HepG2 (cell line): ENCODE measurements around the gene GAS2L1. TPM values are rescaled to one million over a fixed set of nuclear protein-coding genes. Genes with fewer than 3 reads are reported as not detected.

Experiments
- DBP ChIP-seq: sonication (generic); formaldehyde crosslinking; IDR thresholded peaks from 2 replicates; pipeline ENCODE4 v1.4.0; 2020; ENCODE audit warnings: missing genetic modification reagents; ENCODE audit errors: not compliant biosample characterization
- FOXA1 ChIP-seq, 2 experiments: fragments of 450-650 bp in 1 of 2; sonication (generic) in 1 of 2; formaldehyde crosslinking in 1 of 2; IDR thresholded peaks; 2 replicates each; pipeline versions ENCODE4 v1.4.0 to v1.6.1; 2016 to 2020; ENCODE audit warnings: missing genetic modification reagents in 1 of 2
- FOXK2 ChIP-seq: fragments of 450-650 bp; IDR thresholded peaks from 2 replicates; pipeline ENCODE4 v1.6.1; 2016
- GTF2F1 ChIP-seq: fragments of 150-350 bp; IDR thresholded peaks from 2 replicates; pipeline ENCODE4 v1.6.1; 2014; ENCODE audit warnings: low read length
- HOXA5 ChIP-seq: sonication (generic); formaldehyde crosslinking; IDR thresholded peaks from 2 replicates; pipeline ENCODE4 v1.4.0; 2020; ENCODE audit warnings: missing genetic modification reagents
- IKZF4 ChIP-seq: sonication (generic); formaldehyde crosslinking; IDR thresholded peaks from 2 replicates; pipeline ENCODE4 v1.5.1; 2020; ENCODE audit warnings: borderline replicate concordance, mild to moderate bottlenecking, low read depth, missing genetic modification reagents; ENCODE audit errors: not compliant biosample characterization
- MED1 ChIP-seq: sonication (generic); formaldehyde crosslinking; IDR thresholded peaks from 2 replicates; pipeline ENCODE4 v1.4.0; 2020; ENCODE audit warnings: missing genetic modification reagents
- RARA ChIP-seq: IDR thresholded peaks from 2 replicates; pipeline ENCODE4 v1.6.1; 2016; ENCODE audit warnings: missing genetic modification reagents, missing compliant biosample characterization
- RNF219 ChIP-seq: sonication (generic); formaldehyde crosslinking; IDR thresholded peaks from 2 replicates; pipeline ENCODE4 v1.5.0; 2020; ENCODE audit warnings: mild to moderate bottlenecking, missing genetic modification reagents
- SAP130 ChIP-seq: IDR thresholded peaks from 2 replicates; pipeline ENCODE4 v1.6.1; 2016; ENCODE audit warnings: low read depth
- SOX13 ChIP-seq, 3 experiments: fragments of 450-650 bp in 1 of 3; sonication (generic) in 1 of 3; formaldehyde crosslinking in 1 of 3; IDR thresholded peaks in 2 of 3; conservative IDR thresholded peaks in 1 of 3; 2 replicates each; pipeline versions ENCODE4 v1.5.0 to v1.6.1; 2016 to 2020; ENCODE audit warnings: antibody characterized with exemption in 1 of 3, mild to moderate bottlenecking in 1 of 3, missing compliant biosample characterization in 1 of 3, missing genetic modification reagents in 1 of 3, moderate library complexity in 1 of 3
- SRY ChIP-seq: sonication (generic); formaldehyde crosslinking; IDR thresholded peaks from 2 replicates; pipeline ENCODE4 v1.8.0; 2022; ENCODE audit warnings: mild to moderate bottlenecking, missing genetic modification reagents
- STAG1 ChIP-seq: sonication (generic); formaldehyde crosslinking; IDR thresholded peaks from 2 replicates; pipeline ENCODE4 v1.4.0; 2020; ENCODE audit warnings: missing genetic modification reagents
- ZNF296 ChIP-seq: sonication (generic); formaldehyde crosslinking; conservative IDR thresholded peaks from 2 replicates; pipeline ENCODE4 v1.5.0; 2020; ENCODE audit warnings: mild to moderate bottlenecking, missing genetic modification reagents
- ZNF570 ChIP-seq: sonication (generic); formaldehyde crosslinking; IDR thresholded peaks from 2 replicates; pipeline ENCODE4 v1.4.0; 2020; ENCODE audit warnings: mild to moderate bottlenecking, missing genetic modification reagents, borderline replicate concordance
- ZNF616 ChIP-seq: sonication (generic); formaldehyde crosslinking; IDR thresholded peaks from 2 replicates; pipeline ENCODE4 v1.5.0; 2020; ENCODE audit warnings: low read depth, mild to moderate bottlenecking, missing genetic modification reagents
- ZNF678 ChIP-seq: sonication (generic); formaldehyde crosslinking; IDR thresholded peaks from 2 replicates; pipeline ENCODE4 v1.4.0; 2020; ENCODE audit warnings: mild to moderate bottlenecking, missing genetic modification reagents
- polyA plus RNA-seq, 8 experiments: library from polyadenylated mRNA; depleted of rRNA in 3 of 8; stranded (reverse) in 7 of 8; unstranded in 1 of 8; fragments of >200 nt; fragmentation: Illumina TruSeq in 4 of 8; extraction: Trizol in 4 of 8; gene quantifications; 2 replicates each; pipeline versions ENCODE4 v1.2.1 to v1.2.3, GENCODE V29; 2011 to 2016; ENCODE audit warnings: low read depth in 4 of 8, missing spikeins in 1 of 8, mixed read lengths in 1 of 8; ENCODE audit not compliant: insufficient read depth in 1 of 8
- total RNA-seq, 5 experiments: library from RNA; depleted of rRNA; stranded (reverse); fragments of >200 nt; fragmentation: Illumina TruSeq; extraction: Trizol; gene quantifications; 2 replicates each; pipeline ENCODE4 v1.2.3, GENCODE V29; 2016; ENCODE audit warnings: low read depth in 1 of 5
- TF ChIP-seq, protein P1 (sequence below): sonication (generic); formaldehyde crosslinking; conservative IDR thresholded peaks from 2 replicates; pipeline ENCODE4 v1.4.0; 2020; ENCODE audit warnings: missing genetic modification reagents
- TF ChIP-seq, protein P2 (sequence below): sonication (generic); formaldehyde crosslinking; IDR thresholded peaks from 2 replicates; pipeline ENCODE4 v1.5.0; 2020; ENCODE audit warnings: missing genetic modification reagents
- TF ChIP-seq, protein P3 (sequence below): sonication (generic); formaldehyde crosslinking; IDR thresholded peaks from 2 replicates; pipeline ENCODE4 v1.8.0; 2022; ENCODE audit warnings: missing genetic modification reagents, low read depth, mild to moderate bottlenecking, borderline replicate concordance
- TF ChIP-seq, protein P4 (sequence below): IDR thresholded peaks from 2 replicates; pipeline ENCODE4 v1.6.1; 2016; ENCODE audit warnings: low read depth, control low read depth

The GAS2L1 gene
- total and polyA plus RNA-seq, 2 of the 13 experiments (the other 11 are each of a cell fraction or from before 2014, with no cell fraction given) = 1.8 to 3.3 TPM

GRCh38 chr22:29334696-29335344 lies 28.4 kb downstream of the GAS2L1 start (continued):
- TF ChIP-seq, protein P1, sequence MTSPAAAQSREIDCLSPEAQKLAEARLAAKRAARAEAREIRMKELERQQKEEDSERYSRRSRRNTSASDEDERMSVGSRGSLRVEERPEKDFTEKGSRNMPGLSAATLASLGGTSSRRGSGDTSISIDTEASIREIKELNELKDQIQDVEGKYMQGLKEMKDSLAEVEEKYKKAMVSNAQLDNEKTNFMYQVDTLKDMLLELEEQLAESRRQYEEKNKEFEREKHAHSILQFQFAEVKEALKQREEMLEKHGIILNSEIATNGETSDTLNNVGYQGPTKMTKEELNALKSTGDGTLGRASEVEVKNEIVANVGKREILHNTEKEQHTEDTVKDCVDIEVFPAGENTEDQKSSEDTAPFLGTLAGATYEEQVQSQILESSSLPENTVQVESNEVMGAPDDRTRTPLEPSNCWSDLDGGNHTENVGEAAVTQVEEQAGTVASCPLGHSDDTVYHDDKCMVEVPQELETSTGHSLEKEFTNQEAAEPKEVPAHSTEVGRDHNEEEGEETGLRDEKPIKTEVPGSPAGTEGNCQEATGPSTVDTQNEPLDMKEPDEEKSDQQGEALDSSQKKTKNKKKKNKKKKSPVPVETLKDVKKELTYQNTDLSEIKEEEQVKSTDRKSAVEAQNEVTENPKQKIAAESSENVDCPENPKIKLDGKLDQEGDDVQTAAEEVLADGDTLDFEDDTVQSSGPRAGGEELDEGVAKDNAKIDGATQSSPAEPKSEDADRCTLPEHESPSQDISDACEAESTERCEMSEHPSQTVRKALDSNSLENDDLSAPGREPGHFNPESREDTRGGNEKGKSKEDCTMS (CRISPR knock-in tag) = no peak
- no peak for TF ChIP-seq HOXA5 (CRISPR knock-in tag)
- TF ChIP-seq SRY (CRISPR knock-in tag) = no peak
- no peak for TF ChIP-seq ZNF570
- TF ChIP-seq, protein P2, sequence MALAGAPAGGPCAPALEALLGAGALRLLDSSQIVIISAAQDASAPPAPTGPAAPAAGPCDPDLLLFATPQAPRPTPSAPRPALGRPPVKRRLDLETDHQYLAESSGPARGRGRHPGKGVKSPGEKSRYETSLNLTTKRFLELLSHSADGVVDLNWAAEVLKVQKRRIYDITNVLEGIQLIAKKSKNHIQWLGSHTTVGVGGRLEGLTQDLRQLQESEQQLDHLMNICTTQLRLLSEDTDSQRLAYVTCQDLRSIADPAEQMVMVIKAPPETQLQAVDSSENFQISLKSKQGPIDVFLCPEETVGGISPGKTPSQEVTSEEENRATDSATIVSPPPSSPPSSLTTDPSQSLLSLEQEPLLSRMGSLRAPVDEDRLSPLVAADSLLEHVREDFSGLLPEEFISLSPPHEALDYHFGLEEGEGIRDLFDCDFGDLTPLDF (CRISPR knock-in tag) = no peak
- no peak for TF ChIP-seq MED1 (CRISPR knock-in tag)
- no peak for TF ChIP-seq IKZF4 (CRISPR knock-in tag)
- no peak for TF ChIP-seq DBP
- TF ChIP-seq ZNF678 = no peak
- no peak for TF ChIP-seq GTF2F1
- no peak for TF ChIP-seq STAG1 (CRISPR knock-in tag)
- TF ChIP-seq, protein P3, sequence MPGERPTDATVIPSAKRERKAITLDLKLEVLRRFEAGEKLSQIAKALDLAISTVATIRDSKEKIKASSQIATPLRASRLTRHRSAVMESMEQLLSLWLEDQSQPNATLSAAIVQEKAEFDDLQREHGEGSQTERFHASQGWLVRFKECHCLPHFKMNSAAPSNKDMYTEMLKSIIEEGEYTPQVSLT = no peak
- TF ChIP-seq RARA = no peak
- TF ChIP-seq SAP130 (CRISPR knock-in tag) = no peak
- no peak for TF ChIP-seq ZNF296 (CRISPR knock-in tag)
- TF ChIP-seq ZNF616 (CRISPR knock-in tag) = no peak
- TF ChIP-seq SOX13 (IDR thresholded peaks at IDR 0.05) = no peak
- TF ChIP-seq SOX13 (CRISPR knock-in tag; conservative IDR thresholded peaks at IDR 0.05 in 1 of 2, IDR thresholded peaks at IDR 0.05 in 1 of 2) = peak in 1 of 2 experiments; percentile 14; a peak in 1 of 4 replicates
- TF ChIP-seq, protein P4, sequence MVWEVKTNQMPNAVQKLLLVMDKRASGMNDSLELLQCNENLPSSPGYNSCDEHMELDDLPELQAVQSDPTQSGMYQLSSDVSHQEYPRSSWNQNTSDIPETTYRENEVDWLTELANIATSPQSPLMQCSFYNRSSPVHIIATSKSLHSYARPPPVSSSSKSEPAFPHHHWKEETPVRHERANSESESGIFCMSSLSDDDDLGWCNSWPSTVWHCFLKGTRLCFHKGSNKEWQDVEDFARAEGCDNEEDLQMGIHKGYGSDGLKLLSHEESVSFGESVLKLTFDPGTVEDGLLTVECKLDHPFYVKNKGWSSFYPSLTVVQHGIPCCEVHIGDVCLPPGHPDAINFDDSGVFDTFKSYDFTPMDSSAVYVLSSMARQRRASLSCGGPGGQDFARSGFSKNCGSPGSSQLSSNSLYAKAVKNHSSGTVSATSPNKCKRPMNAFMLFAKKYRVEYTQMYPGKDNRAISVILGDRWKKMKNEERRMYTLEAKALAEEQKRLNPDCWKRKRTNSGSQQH (CRISPR knock-in tag) = no peak
- no peak for TF ChIP-seq FOXA1 (IDR thresholded peaks at IDR 0.05)
- TF ChIP-seq FOXA1 (CRISPR knock-in tag; IDR thresholded peaks at IDR 0.05) = peak; percentile 31; the same call in 1 of the 2 replicates
- TF ChIP-seq FOXK2 = no peak
- no peak for TF ChIP-seq RNF219 (CRISPR knock-in tag)
